ENCODE measurements around the gene PTPRR.
A peak's percentile ranks its signal among the peaks of the same experiment; 100 is the strongest.

The PTPRR gene

GRCh38 chr12:70920251-70920851, at the start of gene PTPRR:
PTPRR (minus strand) TSS chr12:70920738; CDS start chr12:70920390, 348 bp downstream.
- DNase-seq, result no peak

GRCh38 chr12:70966996-70967790, 46.7 kb upstream of the PTPRR start:
- DNase-seq, result peak; percentile 55

DNA sequence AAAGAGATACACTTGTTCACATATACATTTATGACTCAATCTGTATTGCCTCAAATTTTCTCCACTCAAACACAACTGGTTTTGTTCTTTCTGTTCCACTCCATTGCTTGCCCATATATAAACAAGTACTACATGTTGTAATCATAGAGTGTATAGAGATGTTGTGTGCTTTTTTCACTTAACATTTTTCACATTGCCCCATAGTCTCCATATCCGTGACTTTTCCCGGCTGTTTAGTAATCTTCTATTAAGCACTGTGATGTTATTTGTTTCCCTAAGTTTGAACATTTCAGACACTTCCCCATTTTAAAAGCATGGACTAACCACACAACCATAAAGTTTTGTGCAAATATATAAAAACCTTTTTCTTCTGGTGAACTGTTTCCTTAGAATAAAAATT, 45.5 kb upstream of the PTPRR start:
- no peak for DNase-seq

DNA sequence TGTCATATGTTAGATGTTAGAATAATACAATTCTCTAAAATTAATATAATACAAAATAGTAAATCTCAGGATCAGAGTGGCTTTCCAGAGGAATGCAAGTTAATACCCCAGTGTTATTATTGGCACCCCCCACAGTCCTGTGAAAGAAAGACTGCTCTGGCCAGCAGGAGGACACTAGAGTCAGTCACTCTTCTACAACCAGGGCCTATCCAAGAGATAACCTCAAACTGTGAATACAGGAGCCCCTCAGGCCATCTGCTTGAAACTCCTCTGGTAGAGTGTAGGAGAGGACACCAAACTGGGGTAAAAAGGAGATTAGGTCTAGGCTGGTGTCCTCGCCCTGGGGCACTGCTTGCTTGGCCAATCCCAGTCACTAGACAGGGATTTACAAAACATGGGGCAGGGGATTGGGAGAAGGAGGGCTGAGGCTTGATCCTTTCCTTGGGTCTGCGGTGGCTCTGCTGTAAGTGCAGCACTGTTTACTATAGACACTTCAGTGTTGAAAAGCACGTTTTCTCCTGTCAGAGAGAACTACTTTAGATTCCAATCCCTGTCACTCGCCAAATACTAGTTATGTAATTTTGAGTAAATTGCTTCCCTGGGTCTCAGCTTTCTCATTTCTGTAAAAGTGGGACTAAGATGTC, 44.5 kb upstream of the PTPRR start:
- no peak for DNase-seq

GRCh38 chr12:70963081-70963660, 42.6 kb upstream of the PTPRR start:
- DNase-seq, result no peak

DNA sequence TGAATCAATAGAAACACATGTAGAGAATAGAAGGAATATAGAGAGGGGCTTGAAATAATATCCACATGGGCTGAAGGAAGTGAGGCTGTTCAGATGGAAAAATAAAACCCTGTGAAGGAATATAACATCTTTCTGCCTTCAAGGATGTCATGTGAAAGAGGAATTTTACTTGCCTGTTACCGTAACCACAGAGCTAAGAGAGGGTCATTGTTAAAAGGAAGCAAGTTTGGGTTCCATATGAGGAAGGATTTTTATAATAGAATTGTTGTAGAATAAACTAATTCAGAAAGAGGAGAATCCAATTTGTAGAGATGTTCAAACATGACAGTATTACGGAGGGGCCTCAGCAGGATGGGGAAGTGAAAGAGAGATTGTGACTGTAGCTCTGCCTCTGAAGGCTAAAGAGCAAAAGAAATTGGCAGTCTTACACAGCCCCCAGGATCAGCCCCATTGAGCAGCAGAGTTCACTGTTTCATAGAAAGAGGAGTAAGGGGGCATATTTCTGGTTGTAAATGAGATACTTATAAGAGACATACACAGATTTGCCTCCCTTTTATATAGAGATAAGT, 41.8 kb upstream of the PTPRR start:
- no peak for DNase-seq

GRCh38 chr12:70960484-70960883, 39.9 kb upstream of the PTPRR start:
- no peak for DNase-seq

DNA sequence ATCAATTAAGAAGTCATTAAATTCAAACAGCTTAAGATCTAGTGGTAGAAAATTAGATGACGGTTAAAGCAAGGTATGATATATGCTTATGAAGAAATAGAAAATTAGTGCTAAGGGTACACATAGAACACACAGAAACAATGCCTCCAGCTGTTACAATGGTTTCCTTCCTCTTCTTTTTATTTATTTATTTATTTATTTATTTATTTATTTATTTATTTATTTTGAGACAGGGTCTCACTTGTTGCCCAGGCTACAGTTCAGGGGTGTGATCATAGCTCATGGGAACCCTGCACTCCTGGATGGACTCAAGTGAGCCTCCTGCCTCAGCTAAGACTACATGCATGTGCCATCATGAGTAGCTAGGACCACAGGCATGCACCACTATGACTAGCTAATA, 34.9 kb upstream of the PTPRR start:
- DNase-seq, result no peak

- DNase-seq, result no peak
Observed at GRCh38 chr12:70950451-70950850, 29.9 kb upstream of the PTPRR start.

- peak; percentile 83 for DNase-seq
Observed at GRCh38 chr12:70948976-70949336, 28.4 kb upstream of the PTPRR start.

DNA sequence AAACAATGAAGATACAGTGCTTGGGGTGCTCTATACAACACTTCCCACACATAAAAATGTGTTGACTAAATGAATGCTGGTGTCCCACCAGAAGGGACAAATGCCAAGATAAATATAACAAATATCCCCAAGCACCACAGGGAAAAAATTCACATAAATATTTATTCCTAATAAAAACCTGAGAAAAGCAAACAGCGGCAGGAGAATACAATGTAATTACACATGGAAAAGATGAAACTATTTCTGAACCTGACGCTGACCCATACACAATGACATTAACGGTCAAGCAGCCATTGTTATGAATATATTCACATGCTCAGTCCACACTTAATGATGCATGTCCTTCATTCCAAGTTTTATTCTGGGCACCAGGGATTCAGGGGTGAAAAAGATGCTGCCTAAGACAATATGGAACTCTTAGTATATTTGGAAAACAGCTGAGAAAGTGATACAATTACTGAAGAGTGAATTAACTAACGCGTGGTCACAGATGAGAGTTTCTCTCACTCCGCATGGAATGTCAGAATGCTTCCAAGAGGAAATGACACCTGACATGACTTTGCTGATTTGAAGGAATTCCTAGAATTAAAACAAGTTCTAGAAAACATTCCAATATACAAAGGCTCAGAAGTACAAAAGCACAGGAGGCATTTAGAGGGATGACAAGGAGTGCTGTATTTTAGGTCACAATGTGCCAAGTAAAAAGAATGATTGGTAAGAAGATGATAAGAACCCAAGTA, 27.9 kb upstream of the PTPRR start:
- no peak for DNase-seq

DNA sequence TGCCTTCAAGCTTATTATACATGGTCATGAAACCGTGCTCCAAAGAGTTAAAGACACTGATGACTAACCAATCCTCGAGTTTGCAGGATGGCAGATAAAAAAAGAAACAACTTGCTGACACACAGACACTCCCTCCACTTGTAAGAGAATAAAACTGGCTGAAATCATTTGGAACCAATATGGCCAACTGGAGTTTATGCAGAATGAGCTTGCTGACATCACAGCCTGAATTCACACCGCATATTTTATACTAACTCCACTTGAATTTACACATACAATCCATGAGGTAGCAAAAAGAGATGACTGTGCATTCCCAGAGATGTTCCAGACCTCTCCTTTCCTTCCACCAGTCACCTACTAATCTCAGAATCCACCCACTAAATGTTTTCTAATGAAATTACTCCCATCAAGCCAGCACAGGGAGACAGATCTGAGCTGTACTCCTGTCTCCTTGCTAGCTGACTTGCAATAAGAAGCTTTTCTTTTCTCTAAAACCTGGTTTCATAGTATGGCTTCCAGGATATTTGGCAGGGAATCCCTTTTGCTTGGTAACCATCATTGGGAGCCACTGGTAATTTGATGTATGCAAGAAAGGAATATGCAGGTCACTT, 15.8 kb upstream of the PTPRR start:
- DNase-seq, result no peak

- no peak for DNase-seq
Observed at GRCh38 chr12:70933133-70933532, 12.6 kb upstream of the PTPRR start.

DNA sequence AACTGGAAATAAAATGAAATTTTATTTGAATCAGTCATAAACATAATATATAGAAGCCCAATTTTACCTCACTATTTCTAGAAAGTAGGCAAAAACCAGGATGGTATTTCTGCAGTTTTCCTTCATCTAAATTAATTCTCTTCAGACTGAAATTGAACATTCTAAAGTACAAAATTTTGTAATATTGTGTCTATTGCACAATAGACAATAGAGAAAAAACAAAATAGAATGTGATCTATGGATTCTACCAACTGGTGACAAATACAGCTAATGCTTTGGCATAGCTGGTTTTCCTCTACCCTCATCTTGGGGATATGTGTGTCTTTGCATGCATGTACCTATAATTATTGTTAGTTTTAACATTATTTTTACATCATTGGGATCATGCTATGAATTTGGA, 8.5 kb upstream of the PTPRR start:
- no peak for DNase-seq

- DNase-seq, result no peak
Observed at GRCh38 chr12:70928071-70928470, 7.5 kb upstream of the PTPRR start.

GRCh38 chr12:70927356-70927755, 6.8 kb upstream of the PTPRR start:
- DNase-seq, result no peak

- no peak for DNase-seq
Observed at GRCh38 chr12:70925539-70925938, 5.0 kb upstream of the PTPRR start.

DNA sequence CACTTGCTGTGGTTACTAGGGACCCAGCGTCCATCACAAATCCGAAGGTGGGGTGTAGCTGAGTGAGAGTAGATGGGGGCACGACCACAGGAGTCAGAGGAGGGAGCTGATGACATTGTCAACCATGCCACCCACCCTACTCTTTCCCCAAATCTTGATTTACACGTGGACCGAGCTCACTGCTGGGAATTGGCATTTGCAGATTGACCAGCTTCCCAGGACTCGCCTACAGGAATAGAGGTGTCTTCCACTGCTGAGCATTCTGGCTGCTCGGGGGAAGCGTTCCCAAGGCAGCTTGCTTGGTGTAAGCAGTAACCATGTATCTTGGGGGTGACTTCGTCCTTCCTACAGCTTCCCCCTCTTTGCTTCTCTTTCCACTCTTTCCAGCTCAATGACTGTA, 353 bp upstream of the PTPRR start:
- no peak for DNase-seq

- DNase-seq, result peak; percentile 18
Observed at GRCh38 chr12:70919597-70920035, 922 bp downstream of the PTPRR start.

DNA sequence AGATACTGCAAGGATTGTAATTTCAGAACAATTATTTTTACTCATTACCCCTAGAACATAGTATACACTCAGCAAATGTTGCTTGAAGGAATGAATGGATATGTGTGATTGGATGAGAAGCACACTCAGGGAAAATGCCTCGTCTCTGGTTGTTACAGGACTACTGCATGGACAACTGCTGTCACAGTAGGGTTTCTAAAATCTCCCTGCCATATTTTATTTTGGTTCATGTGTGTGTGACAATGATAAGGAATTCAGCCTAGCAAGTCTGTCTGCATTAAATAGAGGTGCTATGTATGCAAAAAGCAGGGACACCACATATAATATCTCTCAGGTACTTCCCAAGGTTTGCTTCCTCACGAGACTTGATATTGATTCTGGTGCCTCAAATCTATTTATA, 1.4 kb downstream of the PTPRR start:
- no peak for DNase-seq

DNA sequence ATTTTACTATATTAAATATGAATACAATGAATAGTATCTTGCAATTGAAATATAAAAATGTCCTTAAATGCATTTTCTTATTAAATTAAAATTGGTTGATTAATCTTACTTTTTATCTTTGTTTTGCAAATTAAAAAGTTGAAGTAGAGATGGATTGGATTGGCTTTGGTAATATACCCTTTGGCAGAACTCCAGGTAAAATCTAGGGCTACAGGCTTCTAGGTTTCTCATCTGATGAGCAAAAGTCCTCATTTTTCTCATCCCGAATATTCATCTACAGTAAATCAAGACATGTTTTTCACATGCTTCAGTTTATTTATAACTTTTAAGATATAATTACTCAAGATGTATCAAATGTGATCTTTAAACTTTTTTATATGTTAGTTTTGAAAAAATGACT, 2.2 kb downstream of the PTPRR start:
- DNase-seq, result no peak

DNA sequence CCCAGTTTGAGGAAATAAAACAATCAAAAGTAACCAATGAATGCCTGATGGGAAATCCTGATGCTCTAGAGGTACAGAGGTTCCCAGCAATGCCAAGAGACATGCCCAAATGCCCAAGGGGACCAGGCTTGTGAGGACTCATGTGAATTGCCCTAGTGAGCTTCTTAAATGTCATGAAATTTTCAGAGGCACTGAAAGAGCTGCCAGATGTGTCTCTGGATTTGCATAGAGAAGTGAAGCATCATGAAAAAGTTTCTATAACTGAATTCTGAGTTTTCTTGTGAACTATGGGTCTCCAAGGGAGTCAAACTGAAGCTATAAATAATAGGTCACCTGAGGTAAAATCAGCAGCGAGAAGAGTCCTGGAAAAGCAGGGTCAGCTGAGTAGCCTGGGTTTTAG, 9.9 kb downstream of the PTPRR start:
- no peak for DNase-seq

All from right hindlimb (tissue), 1 donor.